PC-3 (cell line): ENCODE results near the gene MEF2B.

Experiments
- EZH2 ChIP-seq: fragments of 300-600 bp; sonication (generic); IDR thresholded peaks from one replicate; pipeline ENCODE4 v1.6.1; 2017; ENCODE audit warnings: antibody characterized with exemption, mild to moderate bottlenecking, low read length; ENCODE audit not compliant: unreplicated experiment
- TF ChIP-seq, protein P1 (sequence below): fragments of 300-600 bp; sonication (generic); conservative IDR thresholded peaks from 2 replicates; pipeline ENCODE4 v1.5.1; 2017; ENCODE audit warnings: antibody characterized with exemption, low read depth, mild to moderate bottlenecking, low read length

DNA sequence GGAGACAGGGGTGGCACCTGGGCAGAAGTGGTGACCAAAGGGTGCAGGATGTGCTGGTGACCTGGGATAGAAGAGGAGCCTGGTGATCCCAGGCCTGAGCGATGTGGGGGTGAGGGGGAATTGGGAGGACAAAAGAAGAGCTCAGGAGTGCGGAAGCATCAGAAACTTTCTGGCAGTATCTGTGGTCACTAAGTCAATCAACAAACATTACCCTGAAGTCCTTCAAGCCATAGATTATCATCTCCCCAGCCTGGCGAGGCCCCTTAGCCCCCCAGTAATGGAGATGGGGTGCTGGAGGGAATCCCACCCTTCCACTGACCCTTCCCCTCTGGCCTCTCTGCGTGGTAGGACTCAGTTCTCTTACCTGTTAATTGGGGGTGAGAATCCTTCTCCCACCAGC lies 10.5 kb downstream of the MEF2B start:
- TF ChIP-seq, protein P1, sequence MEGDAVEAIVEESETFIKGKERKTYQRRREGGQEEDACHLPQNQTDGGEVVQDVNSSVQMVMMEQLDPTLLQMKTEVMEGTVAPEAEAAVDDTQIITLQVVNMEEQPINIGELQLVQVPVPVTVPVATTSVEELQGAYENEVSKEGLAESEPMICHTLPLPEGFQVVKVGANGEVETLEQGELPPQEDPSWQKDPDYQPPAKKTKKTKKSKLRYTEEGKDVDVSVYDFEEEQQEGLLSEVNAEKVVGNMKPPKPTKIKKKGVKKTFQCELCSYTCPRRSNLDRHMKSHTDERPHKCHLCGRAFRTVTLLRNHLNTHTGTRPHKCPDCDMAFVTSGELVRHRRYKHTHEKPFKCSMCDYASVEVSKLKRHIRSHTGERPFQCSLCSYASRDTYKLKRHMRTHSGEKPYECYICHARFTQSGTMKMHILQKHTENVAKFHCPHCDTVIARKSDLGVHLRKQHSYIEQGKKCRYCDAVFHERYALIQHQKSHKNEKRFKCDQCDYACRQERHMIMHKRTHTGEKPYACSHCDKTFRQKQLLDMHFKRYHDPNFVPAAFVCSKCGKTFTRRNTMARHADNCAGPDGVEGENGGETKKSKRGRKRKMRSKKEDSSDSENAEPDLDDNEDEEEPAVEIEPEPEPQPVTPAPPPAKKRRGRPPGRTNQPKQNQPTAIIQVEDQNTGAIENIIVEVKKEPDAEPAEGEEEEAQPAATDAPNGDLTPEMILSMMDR = no peak
- no peak for TF ChIP-seq EZH2
